ENCODE measurements around the gene E4F1.

GRCh38 chr16:2237102-2237482, 13.7 kb downstream of the E4F1 start:
- TF ChIP-seq CTCF (IDR thresholded peaks at IDR 0.05; ENCODE audit: borderline replicate concordance, extremely low read depth, low read length, poor library complexity, severe bottlenecking) (no peak), EZH2 (IDR thresholded peaks at IDR 0.05; ENCODE audit: borderline replicate concordance, low read depth, low read length, severe bottlenecking) (no peak)
